Measurements from ENCODE around the gene MARCOL.

Gene MARCOL

DNA sequence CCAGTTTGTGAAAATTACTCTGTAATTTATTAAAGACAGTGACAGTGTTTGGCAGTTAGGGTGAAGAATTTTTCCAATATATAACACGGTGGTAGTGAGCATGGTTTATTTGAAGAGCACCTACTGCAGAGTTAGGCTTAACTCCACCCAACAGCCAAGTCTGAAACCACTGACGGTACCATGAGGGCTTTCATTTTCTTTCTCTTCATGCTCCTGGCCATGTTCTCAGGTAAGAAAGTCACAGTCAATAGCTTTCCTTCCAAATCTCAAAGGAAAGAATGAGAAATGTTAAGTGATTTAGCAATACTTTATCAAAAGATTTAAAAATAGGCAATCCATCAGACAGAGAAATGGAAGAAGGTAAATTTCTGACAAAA is at the start of gene MARCOL:
Gene MARCOL, plus strand, starts transcription at position 108 of the 377 bp plus-strand sequence. Its CDS starts 73 bp downstream, at position 181.
- no peak within 1 kb of the TSS for H3K4me3 ChIP-seq (ENCODE audit: low read depth, low read length)
- TF ChIP-seq CTCF (IDR thresholded peaks at IDR 0.05; ENCODE audit: low read depth, low read length): no peak

DNA sequence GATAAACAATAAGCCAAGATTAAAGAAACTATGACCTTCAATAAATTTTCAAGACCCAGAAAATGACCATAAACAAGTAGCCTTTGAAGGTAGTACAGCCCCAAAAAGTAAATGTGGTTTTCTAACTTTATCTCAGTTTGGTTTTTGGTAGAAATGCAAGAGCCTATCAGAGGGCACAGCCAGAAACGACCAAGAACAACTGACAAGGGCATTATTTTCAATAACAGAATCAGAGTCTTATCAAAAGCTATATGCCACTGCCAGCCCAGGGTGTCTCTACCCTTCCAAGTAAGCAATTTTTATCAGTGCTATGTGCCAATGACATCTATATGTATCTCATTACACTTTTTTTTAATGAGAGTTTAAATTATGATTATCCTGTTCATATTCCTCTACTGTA is 47.3 kb upstream of the MARCOL start:
- no peak for TF ChIP-seq CTCF (IDR thresholded peaks at IDR 0.05; ENCODE audit: low read depth, low read length)
- no peak overlapping the region for H3K4me3 ChIP-seq (ENCODE audit: low read depth, low read length)

DNA sequence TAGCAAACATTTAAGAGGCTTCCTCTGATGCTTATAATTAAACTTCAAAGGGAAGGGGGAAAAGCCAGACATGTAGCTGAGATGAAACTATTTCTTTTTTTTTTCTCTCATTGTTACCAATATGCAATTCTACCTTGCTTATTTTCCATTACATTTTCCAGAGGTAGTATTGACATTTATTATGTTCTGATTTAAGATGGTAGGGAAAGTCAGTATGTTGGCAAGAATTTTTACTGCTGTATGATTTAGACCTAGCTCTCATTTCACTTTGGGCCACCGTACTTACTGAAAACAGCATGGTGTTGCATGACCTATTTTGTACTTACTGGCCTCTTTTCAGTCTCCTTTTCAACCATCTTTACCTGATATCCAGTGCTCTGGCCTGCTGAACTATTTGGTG is 45.1 kb upstream of the MARCOL start:
- H3K4me3 ChIP-seq (ENCODE audit: low read depth, low read length): no peak overlapping the region
- TF ChIP-seq CTCF (IDR thresholded peaks at IDR 0.05; ENCODE audit: low read depth, low read length): no peak

GRCh38 chr5:148201151-148201550 is 37.2 kb upstream of the MARCOL start:
- no peak for TF ChIP-seq CTCF (IDR thresholded peaks at IDR 0.05; ENCODE audit: low read depth, low read length)

GRCh38 chr5:148202531-148203203 is 35.7 kb upstream of the MARCOL start, which contains the start of gene SPINK6:
Gene SPINK6 (plus strand): TSS chr5:148203042. CDS start chr5:148203097, 55 bp downstream.
- H3K4me3 ChIP-seq (ENCODE audit: low read depth, low read length): no peak within 1 kb of the TSS
- TF ChIP-seq CTCF (IDR thresholded peaks at IDR 0.05; ENCODE audit: low read depth, low read length): no peak

More at GRCh38 chr5:148201151-148201550, 37.2 kb upstream of the MARCOL start:
- H3K4me3 ChIP-seq (ENCODE audit: low read depth, low read length): no peak overlapping the region

DNA sequence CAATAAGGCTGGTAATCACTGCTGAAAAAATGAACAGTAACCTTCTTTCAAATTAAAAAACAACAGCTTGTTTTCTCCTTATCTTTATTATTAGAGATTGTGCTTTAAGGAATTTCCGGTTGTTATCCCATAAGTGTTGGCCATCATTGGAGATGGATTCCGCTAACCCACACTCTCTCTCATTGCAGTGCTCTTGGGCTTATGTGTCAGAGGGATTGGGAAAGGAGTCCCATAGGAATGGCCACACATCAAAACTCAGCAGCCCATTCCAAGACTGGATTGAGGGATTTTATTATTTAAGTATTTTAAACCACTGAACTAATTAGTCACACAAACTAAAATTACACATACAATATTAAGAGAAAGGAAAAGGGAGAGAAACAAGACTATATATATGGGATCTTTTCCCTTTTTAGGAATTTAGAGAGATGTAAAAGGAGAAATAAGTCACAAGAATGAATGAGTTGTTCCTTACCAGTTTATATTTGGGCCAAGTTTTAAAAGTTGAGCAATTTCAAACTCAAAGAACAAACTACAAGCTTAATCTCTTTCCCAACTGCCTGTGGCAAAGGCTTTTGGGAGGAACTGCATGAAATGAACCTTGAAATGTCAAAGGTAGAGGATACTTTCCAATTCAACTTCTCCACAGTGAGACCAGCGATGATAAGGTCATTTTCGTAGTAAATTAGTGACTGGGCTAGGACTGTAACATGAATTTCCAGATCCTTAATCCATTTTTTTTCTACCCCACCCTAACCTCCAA is 33.1 kb upstream of the MARCOL start:
- no peak for TF ChIP-seq CTCF (IDR thresholded peaks at IDR 0.05; ENCODE audit: low read depth, low read length)

DNA sequence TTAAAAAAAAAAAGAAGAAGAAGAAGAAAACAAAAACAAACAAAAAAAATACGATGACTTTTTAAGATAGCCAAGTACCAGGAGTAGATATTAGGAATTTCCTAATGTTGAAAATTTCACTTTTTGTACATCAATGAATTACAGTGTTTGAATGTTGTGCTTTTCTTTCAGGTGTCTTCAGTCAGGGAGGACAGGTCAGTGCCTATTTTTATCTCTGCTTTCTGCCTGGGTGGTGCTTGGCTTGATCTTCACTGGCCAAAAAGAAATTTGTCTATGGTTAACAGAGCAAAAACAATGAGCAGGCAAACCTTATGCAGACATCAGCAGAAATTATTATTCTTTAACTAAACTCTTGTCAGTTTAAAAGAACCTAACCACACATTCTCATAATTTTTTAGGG is 32.5 kb upstream of the MARCOL start:
- H3K4me3 ChIP-seq (ENCODE audit: low read depth, low read length): no peak overlapping the region

More for the DNA sequence above, 33.1 kb upstream of the MARCOL start:
- no peak overlapping the region for H3K4me3 ChIP-seq (ENCODE audit: low read depth, low read length)

More for the DNA sequence above, 32.5 kb upstream of the MARCOL start:
- no peak for TF ChIP-seq CTCF (IDR thresholded peaks at IDR 0.05; ENCODE audit: low read depth, low read length)

Measured in WI38 (cell line).